Neuronal stem cell (in vitro differentiated cells): ENCODE data around the gene MED25.
A peak's percentile ranks its signal among the peaks of the same experiment; 100 is the strongest.

Experiments used
- DNase-seq: peaks from one replicate; pipeline ENCODE4 v3.0.0-alpha.2; 2013; ENCODE audit warnings: low spot score
- H2AFZ ChIP-seq: one replicate; pipeline ENCODE4 v1.6.1; 2013; ENCODE audit warnings: mild to moderate bottlenecking, low read length, inconsistent platforms
- H2AK5ac ChIP-seq: 2 replicates; pipeline ENCODE4 v1.6.1; 2013; ENCODE audit warnings: low read depth, mild to moderate bottlenecking, inconsistent platforms, low read length, moderate library complexity, mixed read lengths
- H2BK120ac ChIP-seq: 2 replicates; pipeline ENCODE4 v1.6.1; 2013; ENCODE audit warnings: low read depth, mild to moderate bottlenecking, inconsistent platforms, low read length, moderate library complexity, mixed read lengths
- H2BK12ac ChIP-seq: one replicate; pipeline ENCODE4 v1.6.1; 2013; ENCODE audit warnings: low read length, inconsistent platforms
- H2BK15ac ChIP-seq: 2 replicates; pipeline ENCODE4 v1.6.1; 2013; ENCODE audit warnings: mild to moderate bottlenecking, low read length, inconsistent platforms, mixed read lengths
- H2BK5ac ChIP-seq: one replicate; pipeline ENCODE4 v1.6.1; 2013; ENCODE audit warnings: inconsistent platforms, mild to moderate bottlenecking, low read length, moderate library complexity
- H3K14ac ChIP-seq: one replicate; pipeline ENCODE4 v1.6.1; 2013; ENCODE audit warnings: low read length, inconsistent platforms
- H3K18ac ChIP-seq: 2 replicates; pipeline ENCODE4 v1.6.1; 2013; ENCODE audit warnings: low read length, inconsistent platforms
- H3K23ac ChIP-seq: 2 replicates; pipeline ENCODE4 v1.6.1; 2013; ENCODE audit warnings: low read depth, mild to moderate bottlenecking, mixed read lengths, low read length, inconsistent platforms; ENCODE audit not compliant: poor library complexity
- H3K27ac ChIP-seq: replicated peaks from 3 replicates; pipeline ENCODE4 v1.5.1; 2013; ENCODE audit warnings: low read length, inconsistent platforms
- H3K27me3 ChIP-seq, 3 experiments: 2 replicates each; pipeline ENCODE4 v1.6.1; 2013; ENCODE audit warnings: low read length in 3 of 3, mild to moderate bottlenecking in 2 of 3, inconsistent platforms in 1 of 3, low read depth in 1 of 3, mixed read lengths in 1 of 3, moderate library complexity in 1 of 3; ENCODE audit not compliant: control insufficient read depth in 3 of 3, insufficient read depth in 3 of 3
- H3K36me3 ChIP-seq, 2 donors: replicated peaks in 1 of 2; 2 replicates each; pipeline ENCODE4 v1.6.1; 2013; ENCODE audit warnings: low read length in 2 of 2; ENCODE audit not compliant: control insufficient read depth in 2 of 2, insufficient read depth in 2 of 2
- H3K4ac ChIP-seq: 2 replicates; pipeline ENCODE4 v1.6.1; 2013; ENCODE audit warnings: inconsistent platforms, mild to moderate bottlenecking, low read length, moderate library complexity
- H3K4me1 ChIP-seq, 2 donors: 1 replicate in 1 of 2; 2 replicates in 1 of 2; pipeline ENCODE4 v1.6.1; 2013; ENCODE audit warnings: low read length in 2 of 2, low read depth in 1 of 2; ENCODE audit not compliant: control insufficient read depth in 2 of 2, insufficient read depth in 1 of 2
- H3K4me2 ChIP-seq: one replicate; pipeline ENCODE4 v1.6.1; 2013; ENCODE audit warnings: mild to moderate bottlenecking, low read length, inconsistent platforms; ENCODE audit not compliant: insufficient read depth, poor library complexity, severe bottlenecking
- H3K4me3 ChIP-seq, 2 donors: 2 replicates each; pipeline ENCODE4 v1.5.1; 2013; ENCODE audit warnings: low read length in 2 of 2, mild to moderate bottlenecking in 2 of 2, inconsistent platforms in 1 of 2, moderate library complexity in 1 of 2
- H3K79me1 ChIP-seq: one replicate; pipeline ENCODE4 v1.6.1; 2013; ENCODE audit warnings: low read depth, mild to moderate bottlenecking, inconsistent platforms, low read length, moderate library complexity
- H3K9ac ChIP-seq: one replicate; pipeline ENCODE4 v1.6.1; 2013; ENCODE audit warnings: mild to moderate bottlenecking, low read depth, low read length, inconsistent platforms; ENCODE audit not compliant: poor library complexity
- H3K9me3 ChIP-seq, 2 donors: replicated peaks in 1 of 2; 2 replicates each; pipeline versions ENCODE3 to v1.6.1; 2013; ENCODE audit warnings: low read length in 2 of 2, mild to moderate bottlenecking in 2 of 2, inconsistent platforms in 1 of 2, low read depth in 1 of 2, mixed read lengths in 1 of 2, moderate library complexity in 1 of 2; ENCODE audit not compliant: control insufficient read depth in 2 of 2, insufficient read depth in 1 of 2
- H4K8ac ChIP-seq: one replicate; pipeline ENCODE4 v1.6.1; 2013; ENCODE audit warnings: low read depth, mild to moderate bottlenecking, inconsistent platforms, low read length, moderate library complexity
- H4K91ac ChIP-seq: one replicate; pipeline ENCODE4 v1.6.1; 2013; ENCODE audit warnings: low read length, low read depth, mild to moderate bottlenecking, inconsistent platforms; ENCODE audit not compliant: poor library complexity
- WGBS, 2 donors: extraction: QIAGEN DNeasy Blood & Tissue Kit; methylation state at CpG; one replicate each; pipeline ENCODE4 v1.1.7; 2013; ENCODE audit warnings: missing lambda C conversion rate in 2 of 2, mixed read lengths in 1 of 2; ENCODE audit not compliant: insufficient read length in 2 of 2, insufficient replicate concordance in 1 of 2; ENCODE audit errors: extremely low coverage in 2 of 2; 5-methylcytosine and 5-hydroxymethylcytosine counted together

Gene MED25

DNA sequence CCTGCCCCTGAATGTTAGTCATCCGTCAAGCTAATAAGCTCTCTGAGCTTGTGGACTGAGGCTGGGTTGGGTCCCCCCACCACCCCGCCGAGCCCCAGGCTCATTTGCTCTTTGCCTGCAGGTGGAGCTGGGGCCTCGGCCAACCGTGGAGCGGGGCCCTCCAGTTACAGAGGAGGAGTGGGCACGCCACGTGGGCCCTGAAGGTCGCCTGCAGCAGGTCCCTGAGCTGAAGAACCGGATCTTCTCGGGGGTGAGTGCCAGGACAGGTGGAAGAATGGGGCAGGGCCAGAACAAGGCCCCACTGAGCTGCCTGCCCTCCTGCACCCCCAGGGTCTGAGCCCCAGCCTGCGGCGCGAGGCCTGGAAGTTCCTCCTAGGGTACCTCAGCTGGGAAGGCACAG is 64.6 kb downstream of the MED25 start:
- peaks cover 5 to 7% of the 10 kb centered on the region in 2 donors for H3K4me1 ChIP-seq
- no CpG with 5 or more reads among the region's 14 CpGs for WGBS, 2 donors
- no peak for DNase-seq
- H3K4ac ChIP-seq = no peak overlapping the region
- H3K27ac ChIP-seq = no peak overlapping the region
- no peak overlapping the region for H2BK120ac ChIP-seq
- no peak overlapping the region for H3K4me3 ChIP-seq
- H3K9ac ChIP-seq = no peak overlapping the region
- H3K4me2 ChIP-seq = no peak overlapping the region
- H3K9me3 ChIP-seq = peaks cover 7 to 14% of the 10 kb centered on the region in 2 donors
- H2AFZ ChIP-seq = no peak overlapping the region
- H3K79me1 ChIP-seq = peaks cover 13% of the 10 kb centered on the region
- peak overlapping the region; percentile 23 for H4K8ac ChIP-seq
- no peaks in the 10 kb centered on the region for H3K27me3 ChIP-seq
- peaks cover 65 to 69% of the 10 kb centered on the region in 2 donors for H3K36me3 ChIP-seq
- no peak overlapping the region for H2BK5ac ChIP-seq
- H2BK15ac ChIP-seq = no peak overlapping the region
- no peak overlapping the region for H2BK12ac ChIP-seq
- H2AK5ac ChIP-seq = peak overlapping the region; percentile 36
- H3K14ac ChIP-seq = no peak overlapping the region
- H3K18ac ChIP-seq = no peak overlapping the region
- no peak overlapping the region for H4K91ac ChIP-seq
- H3K23ac ChIP-seq = no peak overlapping the region

DNA sequence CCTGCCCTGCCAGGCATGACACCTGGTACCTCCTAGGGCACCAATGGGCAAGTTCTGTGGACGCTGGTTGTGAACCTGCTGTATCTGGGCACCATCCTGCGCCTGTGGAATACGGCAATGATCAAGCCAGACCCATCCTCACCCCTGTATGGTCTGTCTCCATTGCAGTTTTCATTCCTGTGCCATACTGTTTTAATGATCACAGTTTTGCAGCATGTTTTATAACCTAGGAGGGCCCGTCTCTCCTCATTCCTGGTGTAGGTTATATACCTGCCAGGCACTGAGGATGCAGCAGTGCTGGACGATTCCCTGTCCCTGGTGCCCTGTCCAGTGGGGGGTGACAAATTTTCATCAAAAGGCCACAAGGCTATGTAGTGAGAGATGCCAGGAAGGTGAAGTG is 65.0 kb downstream of the MED25 start:
- H4K91ac ChIP-seq = no peak overlapping the region
- H2BK120ac ChIP-seq = no peak overlapping the region
- H3K27me3 ChIP-seq = no peaks in the 10 kb centered on the region
- no peak overlapping the region for H3K4me3 ChIP-seq
- H3K27ac ChIP-seq = no peak overlapping the region
- H2BK15ac ChIP-seq = no peak overlapping the region
- H3K9me3 ChIP-seq = peaks cover 7 to 14% of the 10 kb centered on the region in 2 donors
- WGBS, 2 donors = no CpG with 5 or more reads among the region's 5 CpGs
- no peak overlapping the region for H3K4me2 ChIP-seq
- no peak overlapping the region for H3K23ac ChIP-seq
- no peak overlapping the region for H3K4ac ChIP-seq
- peaks cover 65 to 69% of the 10 kb centered on the region in 2 donors for H3K36me3 ChIP-seq
- H3K4me1 ChIP-seq = peaks cover 4 to 7% of the 10 kb centered on the region in 2 donors
- DNase-seq = no peak
- no peak overlapping the region for H3K18ac ChIP-seq
- H2AK5ac ChIP-seq = peak overlapping the region; percentile 36
- H3K14ac ChIP-seq = no peak overlapping the region
- H2BK5ac ChIP-seq = no peak overlapping the region
- H2AFZ ChIP-seq = no peak overlapping the region
- no peak overlapping the region for H3K9ac ChIP-seq
- H4K8ac ChIP-seq = peak overlapping the region; percentile 23
- H3K79me1 ChIP-seq = peaks cover 13% of the 10 kb centered on the region
- no peak overlapping the region for H2BK12ac ChIP-seq

DNA sequence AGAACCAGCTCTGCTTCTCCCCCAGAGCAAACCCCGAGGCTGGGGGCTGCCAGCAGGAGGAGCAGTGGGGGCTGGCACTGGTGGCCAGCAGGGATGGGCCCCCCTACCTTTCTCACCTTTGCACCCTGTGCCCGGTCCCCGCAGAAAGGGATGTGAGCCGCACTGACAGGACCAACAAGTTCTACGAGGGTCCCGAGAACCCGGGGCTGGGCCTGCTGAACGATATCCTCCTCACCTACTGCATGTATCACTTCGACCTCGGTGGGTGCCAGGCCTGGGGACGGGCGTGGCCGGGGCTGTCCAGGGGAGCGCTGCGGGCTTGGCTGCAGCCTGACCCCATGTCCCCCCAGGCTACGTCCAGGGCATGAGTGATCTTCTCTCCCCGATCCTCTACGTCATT is 66.0 kb downstream of the MED25 start:
- Histone ChIP-seq H3K9me3 (peaks cover 7 to 14% of the 10 kb centered on the region in 2 donors), H3K14ac (no peak overlapping the region), H3K4me1 (no peaks in the 10 kb centered on the region), H3K27ac (no peak overlapping the region), H3K36me3 (peaks cover 62 to 64% of the 10 kb centered on the region in 2 donors), H3K27me3 (peaks cover 0 to under 1% (median 0%) of the 10 kb centered on the region in 3 experiments), H2BK5ac (no peak overlapping the region), H3K4me3 (no peak overlapping the region), H3K4ac (no peak overlapping the region), H3K18ac (no peak overlapping the region), H3K79me1 (peaks cover 9% of the 10 kb centered on the region), H2AK5ac (no peak overlapping the region), H4K8ac (no peak overlapping the region), H2BK120ac (no peak overlapping the region), H3K23ac (no peak overlapping the region), H2BK12ac (no peak overlapping the region), H3K4me2 (no peak overlapping the region), H3K9ac (no peak overlapping the region), H2AFZ (no peak overlapping the region), H2BK15ac (no peak overlapping the region), H4K91ac (no peak overlapping the region)
- no peak for DNase-seq
- no CpG with 5 or more reads among the region's 18 CpGs for WGBS, 2 donors

DNA sequence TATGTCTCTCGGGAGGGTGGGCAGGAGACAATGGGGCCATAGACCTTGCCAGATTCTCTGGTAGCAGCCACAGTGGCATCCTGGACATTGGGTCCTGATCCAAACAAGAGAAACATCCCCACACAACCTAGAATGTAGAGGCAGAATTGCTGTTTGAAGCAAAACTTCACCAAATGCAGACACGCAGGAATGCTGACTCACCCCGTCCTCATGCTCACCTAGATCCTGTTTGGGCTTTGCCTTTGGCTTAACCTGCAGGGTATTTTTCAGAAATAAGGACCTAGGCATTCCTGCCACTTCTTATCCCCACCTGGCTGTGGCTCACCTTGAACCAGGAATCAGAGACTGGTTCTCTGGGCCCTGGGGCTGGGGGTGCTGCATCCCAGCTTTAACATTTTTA is 66.7 kb downstream of the MED25 start:
- H2BK5ac ChIP-seq = no peak overlapping the region
- DNase-seq = no peak
- H2BK12ac ChIP-seq = no peak overlapping the region
- no peak overlapping the region for H2AFZ ChIP-seq
- no peak overlapping the region for H3K9ac ChIP-seq
- no peak overlapping the region for H3K27ac ChIP-seq
- peaks cover 12 to 14% of the 10 kb centered on the region in 2 donors for H3K9me3 ChIP-seq
- H2BK120ac ChIP-seq = no peak overlapping the region
- H3K27me3 ChIP-seq = peaks cover 0 to 6% (median 0%) of the 10 kb centered on the region in 3 experiments
- H4K8ac ChIP-seq = no peak overlapping the region
- H4K91ac ChIP-seq = no peak overlapping the region
- peaks cover 57 to 59% of the 10 kb centered on the region in 2 donors for H3K36me3 ChIP-seq
- no peak overlapping the region for H2AK5ac ChIP-seq
- H3K18ac ChIP-seq = no peak overlapping the region
- H3K23ac ChIP-seq = no peak overlapping the region
- peaks cover 8% of the 10 kb centered on the region for H3K79me1 ChIP-seq
- no peak overlapping the region for H3K4me3 ChIP-seq
- no CpG with 5 or more reads among the region's 3 CpGs for whole genome bisulfite sequencing, 2 donors
- no peak overlapping the region for H2BK15ac ChIP-seq
- H3K14ac ChIP-seq = no peak overlapping the region
- H3K4me2 ChIP-seq = no peak overlapping the region
- no peak overlapping the region for H3K4ac ChIP-seq
- no peaks in the 10 kb centered on the region for H3K4me1 ChIP-seq
